ENCODE measurements around the gene RDM1.

The RDM1 gene

GRCh38 chr17:35931794-35932425, 1.3 kb upstream of the RDM1 start:
- Histone ChIP-seq H3K36me3 (ENCODE audit: insufficient read depth, low read depth, low read length) (peaks cover 3% of the 10 kb centered on the region; the same call in 1 of the 2 replicates), H3K27ac (ENCODE audit: low read length) (no peak overlapping the region), H3K9me3 (ENCODE audit: insufficient read depth, low read depth, low read length) (no peaks in the 10 kb centered on the region), H3K4me3 (ENCODE audit: low read length) (no peak overlapping the region), H3K27me3 (ENCODE audit: insufficient read depth, low read length) (peaks cover 9% of the 10 kb centered on the region; the same call in 1 of the 2 replicates), H3K4me1 (ENCODE audit: insufficient read depth, low read length) (peaks cover 11% of the 10 kb centered on the region; the same call in 1 of the 2 replicates), H3K9ac (ENCODE audit: low read depth, low read length) (no peak overlapping the region)

- Histone ChIP-seq H3K4me1 (ENCODE audit: insufficient read depth, low read length) (peaks cover 11% of the 10 kb centered on the region; the same call in 1 of the 2 replicates), H3K36me3 (ENCODE audit: insufficient read depth, low read depth, low read length) (peaks cover 10% of the 10 kb centered on the region; the same call in 1 of the 2 replicates), H3K9ac (ENCODE audit: low read depth, low read length) (no peak overlapping the region), H3K27me3 (ENCODE audit: insufficient read depth, low read length) (peaks cover 9% of the 10 kb centered on the region; the same call in 1 of the 2 replicates), H3K9me3 (ENCODE audit: insufficient read depth, low read depth, low read length) (no peaks in the 10 kb centered on the region), H3K4me3 (ENCODE audit: low read length) (no peak overlapping the region), H3K27ac (ENCODE audit: low read length) (no peak overlapping the region)
These were observed 2.9 kb downstream of the RDM1 start for GRCh38 chr17:35927714-35928113.

- Histone ChIP-seq H3K27ac (ENCODE audit: low read length) (no peak overlapping the region), H3K27me3 (ENCODE audit: insufficient read depth, low read length) (no peaks in the 10 kb centered on the region), H3K36me3 (ENCODE audit: insufficient read depth, low read depth, low read length) (peaks cover 10% of the 10 kb centered on the region; the same call in 1 of the 2 replicates), H3K9ac (ENCODE audit: low read depth, low read length) (no peak overlapping the region), H3K9me3 (ENCODE audit: insufficient read depth, low read depth, low read length) (no peaks in the 10 kb centered on the region), H3K4me3 (ENCODE audit: low read length) (no peak overlapping the region), H3K4me1 (ENCODE audit: insufficient read depth, low read length) (no peaks in the 10 kb centered on the region)
These were observed 6.9 kb downstream of the RDM1 start for GRCh38 chr17:35923609-35924114.

- no peak overlapping the region for H3K9ac ChIP-seq (ENCODE audit: low read depth, low read length)
- H3K9me3 ChIP-seq (ENCODE audit: insufficient read depth, low read depth, low read length): peaks cover 12% of the 10 kb centered on the region
- no peak overlapping the region for H3K4me3 ChIP-seq (ENCODE audit: low read length)
- H3K36me3 ChIP-seq (ENCODE audit: insufficient read depth, low read depth, low read length): peaks cover 8% of the 10 kb centered on the region; the same call in 1 of the 2 replicates
- H3K4me1 ChIP-seq (ENCODE audit: insufficient read depth, low read length): no peaks in the 10 kb centered on the region
- no peak overlapping the region for H3K27ac ChIP-seq (ENCODE audit: low read length)
- H3K27me3 ChIP-seq (ENCODE audit: insufficient read depth, low read length): no peaks in the 10 kb centered on the region
These were observed 10.3 kb downstream of the RDM1 start for GRCh38 chr17:35920229-35920628.

GRCh38 chr17:35918665-35919064, 11.9 kb downstream of the RDM1 start:
- H3K27me3 ChIP-seq (ENCODE audit: insufficient read depth, low read length): no peaks in the 10 kb centered on the region
- peaks cover 4% of the 10 kb centered on the region; the same call in 1 of the 2 replicates for H3K36me3 ChIP-seq (ENCODE audit: insufficient read depth, low read depth, low read length)

GRCh38 chr17:35917519-35918213, 12.9 kb downstream of the RDM1 start:
- Histone ChIP-seq H3K27me3 (ENCODE audit: insufficient read depth, low read length) (no peaks in the 10 kb centered on the region), H3K4me3 (ENCODE audit: low read length) (no peak overlapping the region), H3K4me1 (ENCODE audit: insufficient read depth, low read length) (no peaks in the 10 kb centered on the region), H3K9ac (ENCODE audit: low read depth, low read length) (no peak overlapping the region), H3K9me3 (ENCODE audit: insufficient read depth, low read depth, low read length) (peaks cover 37% of the 10 kb centered on the region), H3K27ac (ENCODE audit: low read length) (no peak overlapping the region), H3K36me3 (ENCODE audit: insufficient read depth, low read depth, low read length) (peaks cover 4% of the 10 kb centered on the region; the same call in 1 of the 2 replicates)

More at GRCh38 chr17:35918665-35919064, 11.9 kb downstream of the RDM1 start:
- H3K4me3 ChIP-seq (ENCODE audit: low read length): no peak overlapping the region
- H3K4me1 ChIP-seq (ENCODE audit: insufficient read depth, low read length): no peaks in the 10 kb centered on the region
- H3K27ac ChIP-seq (ENCODE audit: low read length): no peak overlapping the region
- H3K9me3 ChIP-seq (ENCODE audit: insufficient read depth, low read depth, low read length): peaks cover 28% of the 10 kb centered on the region
- H3K9ac ChIP-seq (ENCODE audit: low read depth, low read length): no peak overlapping the region

GRCh38 chr17:35915153-35915964, 15.2 kb downstream of the RDM1 start:
- Histone ChIP-seq H3K27ac (ENCODE audit: low read length) (no peak overlapping the region), H3K9ac (ENCODE audit: low read depth, low read length) (no peak overlapping the region), H3K4me3 (ENCODE audit: low read length) (no peak overlapping the region), H3K36me3 (ENCODE audit: insufficient read depth, low read depth, low read length) (0 out of 2 replicates have a peak, but pooled peaks cover 4% of the 10 kb centered on the region), H3K4me1 (ENCODE audit: insufficient read depth, low read length) (no peaks in the 10 kb centered on the region), H3K9me3 (ENCODE audit: insufficient read depth, low read depth, low read length) (peaks cover 47% of the 10 kb centered on the region), H3K27me3 (ENCODE audit: insufficient read depth, low read length) (no peaks in the 10 kb centered on the region)

- H3K9ac ChIP-seq (ENCODE audit: low read depth, low read length): no peak overlapping the region
- no peaks in the 10 kb centered on the region for H3K27me3 ChIP-seq (ENCODE audit: insufficient read depth, low read length)
- peaks cover 49% of the 10 kb centered on the region for H3K9me3 ChIP-seq (ENCODE audit: insufficient read depth, low read depth, low read length)
- 0 out of 2 replicates have a peak, but pooled peaks cover 4% of the 10 kb centered on the region for H3K36me3 ChIP-seq (ENCODE audit: insufficient read depth, low read depth, low read length)
- no peak overlapping the region for H3K27ac ChIP-seq (ENCODE audit: low read length)
- H3K4me3 ChIP-seq (ENCODE audit: low read length): no peak overlapping the region
- H3K4me1 ChIP-seq (ENCODE audit: insufficient read depth, low read length): no peaks in the 10 kb centered on the region
These were observed 16.2 kb downstream of the RDM1 start for GRCh38 chr17:35914354-35914753.

GRCh38 chr17:35913609-35914008, 17.0 kb downstream of the RDM1 start:
- Histone ChIP-seq H3K4me1 (ENCODE audit: insufficient read depth, low read length) (no peaks in the 10 kb centered on the region), H3K36me3 (ENCODE audit: insufficient read depth, low read depth, low read length) (0 out of 2 replicates have a peak, but pooled peaks cover 4% of the 10 kb centered on the region), H3K9me3 (ENCODE audit: insufficient read depth, low read depth, low read length) (peaks cover 56% of the 10 kb centered on the region), H3K27ac (ENCODE audit: low read length) (no peak overlapping the region), H3K27me3 (ENCODE audit: insufficient read depth, low read length) (no peaks in the 10 kb centered on the region), H3K9ac (ENCODE audit: low read depth, low read length) (no peak overlapping the region), H3K4me3 (ENCODE audit: low read length) (no peak overlapping the region)

- H3K4me1 ChIP-seq (ENCODE audit: insufficient read depth, low read length): no peaks in the 10 kb centered on the region
These were observed 17.6 kb downstream of the RDM1 start for GRCh38 chr17:35912942-35913341.

GRCh38 chr17:35912339-35912912, 18.1 kb downstream of the RDM1 start:
- Histone ChIP-seq H3K9ac (ENCODE audit: low read depth, low read length) (no peak overlapping the region), H3K4me1 (ENCODE audit: insufficient read depth, low read length) (no peaks in the 10 kb centered on the region), H3K9me3 (ENCODE audit: insufficient read depth, low read depth, low read length) (peaks cover 57% of the 10 kb centered on the region), H3K27ac (ENCODE audit: low read length) (no peak overlapping the region), H3K27me3 (ENCODE audit: insufficient read depth, low read length) (no peaks in the 10 kb centered on the region), H3K36me3 (ENCODE audit: insufficient read depth, low read depth, low read length) (0 out of 2 replicates have a peak, but pooled peaks cover 4% of the 10 kb centered on the region), H3K4me3 (ENCODE audit: low read length) (no peak overlapping the region)

More at GRCh38 chr17:35912942-35913341, 17.6 kb downstream of the RDM1 start:
- Histone ChIP-seq H3K9ac (ENCODE audit: low read depth, low read length) (no peak overlapping the region), H3K9me3 (ENCODE audit: insufficient read depth, low read depth, low read length) (peaks cover 58% of the 10 kb centered on the region), H3K4me3 (ENCODE audit: low read length) (no peak overlapping the region), H3K27ac (ENCODE audit: low read length) (no peak overlapping the region), H3K36me3 (ENCODE audit: insufficient read depth, low read depth, low read length) (0 out of 2 replicates have a peak, but pooled peaks cover 4% of the 10 kb centered on the region), H3K27me3 (ENCODE audit: insufficient read depth, low read length) (no peaks in the 10 kb centered on the region)

Data from iPS-20b (cell line).